Endothelial cell (in vitro differentiated cells): ENCODE results near the gene KRCC1. TPM values are rescaled to one million over a fixed set of nuclear protein-coding genes. Genes with fewer than 3 reads are reported as not detected.

ENCODE experiments used
- DNase-seq: peaks from one replicate; pipeline ENCODE4 v3.0.0; 2021; ENCODE audit warnings: low spot score
- H3K27ac Mint-ChIP-seq: one replicate; pipeline ENCODE4 v1.8.0; 2021; ENCODE audit warnings: mixed read lengths, inconsistent platforms; ENCODE audit not compliant: unreplicated experiment
- H3K27me3 Mint-ChIP-seq: one replicate; pipeline ENCODE4 v1.8.0; 2021; ENCODE audit warnings: mild to moderate bottlenecking, moderate library complexity, mixed read lengths, inconsistent platforms; ENCODE audit not compliant: unreplicated experiment
- H3K36me3 Mint-ChIP-seq: one replicate; pipeline ENCODE4 v1.8.0; 2021; ENCODE audit warnings: mild to moderate bottlenecking, low read depth, mixed read lengths, inconsistent platforms; ENCODE audit not compliant: unreplicated experiment
- H3K4me1 Mint-ChIP-seq: one replicate; pipeline ENCODE4 v1.8.0; 2021; ENCODE audit warnings: mild to moderate bottlenecking, mixed read lengths, inconsistent platforms; ENCODE audit not compliant: unreplicated experiment
- H3K4me3 Mint-ChIP-seq: one replicate; pipeline ENCODE4 v1.8.0; 2021; ENCODE audit warnings: mild to moderate bottlenecking, mixed read lengths, inconsistent platforms; ENCODE audit not compliant: unreplicated experiment
- H3K9me3 Mint-ChIP-seq: one replicate; pipeline ENCODE4 v1.8.0; 2021; ENCODE audit warnings: mixed read lengths, inconsistent platforms; ENCODE audit not compliant: unreplicated experiment
- CTCF ChIP-seq: fragments of 200-600 bp; sonication (generic); IDR thresholded peaks from one replicate; pipeline ENCODE4 v1.5.0; 2021; ENCODE audit warnings: antibody characterized with exemption; ENCODE audit not compliant: unreplicated experiment
- total RNA-seq: library from RNA; stranded (reverse); fragmentation: NEBNext Ultra II Directional; extraction: Animal tissue kit (Norgen Biotek cat#: 25700); gene quantifications from one replicate; pipeline ENCODE4 v1.2.1, GENCODE V29; 2021; ENCODE audit not compliant: unreplicated experiment

Gene KRCC1
- total RNA-seq, 1 donor from 2014 or later: 18.0 TPM

- DNase-seq: no peak
- H3K4me3 Mint-ChIP-seq: no peak overlapping the region
- no peak overlapping the region for H3K27ac Mint-ChIP-seq
- peaks cover 7% of the 10 kb centered on the region for H3K9me3 Mint-ChIP-seq
- no peaks in the 10 kb centered on the region for H3K36me3 Mint-ChIP-seq
- TF ChIP-seq CTCF: no peak
- no peaks in the 10 kb centered on the region for H3K27me3 Mint-ChIP-seq
- peaks cover 11% of the 10 kb centered on the region for H3K4me1 Mint-ChIP-seq
Measured at GRCh38 chr2:88071365-88071764, 15.8 kb upstream of the KRCC1 start.

- no peak for TF ChIP-seq CTCF
- Mint-ChIP-seq H3K27me3 (no peaks in the 10 kb centered on the region), H3K27ac (no peak overlapping the region), H3K4me1 (peaks cover 12% of the 10 kb centered on the region), H3K9me3 (peaks cover 7% of the 10 kb centered on the region), H3K36me3 (no peaks in the 10 kb centered on the region), H3K4me3 (no peak overlapping the region)
- no peak for DNase-seq
Measured at GRCh38 chr2:88070055-88070454, 14.5 kb upstream of the KRCC1 start.

GRCh38 chr2:88069117-88069516 is 13.5 kb upstream of the KRCC1 start:
- Mint-ChIP-seq H3K36me3 (no peaks in the 10 kb centered on the region), H3K27me3 (no peaks in the 10 kb centered on the region), H3K4me3 (no peak overlapping the region), H3K27ac (no peak overlapping the region), H3K9me3 (peaks cover under 1% of the 10 kb centered on the region), H3K4me1 (peaks cover 12% of the 10 kb centered on the region)
- DNase-seq: no peak
- no peak for TF ChIP-seq CTCF

- Mint-ChIP-seq H3K4me1 (peaks cover 12% of the 10 kb centered on the region), H3K27ac (no peak overlapping the region), H3K4me3 (no peak overlapping the region), H3K27me3 (no peaks in the 10 kb centered on the region), H3K9me3 (no peaks in the 10 kb centered on the region), H3K36me3 (no peaks in the 10 kb centered on the region)
- no peak for DNase-seq
- TF ChIP-seq CTCF: no peak
Measured at GRCh38 chr2:88068044-88068443, 12.5 kb upstream of the KRCC1 start.

GRCh38 chr2:88067598-88067997 is 12.0 kb upstream of the KRCC1 start, which contains the start of gene SMYD1:
TSS of gene SMYD1 (plus strand) at chr2:88067825. CDS start at chr2:88067865, 40 bp downstream.
- H3K27ac Mint-ChIP-seq: no peak within 1 kb of the TSS
- H3K36me3 Mint-ChIP-seq: no peaks in the 10 kb centered on the region
- no peak for TF ChIP-seq CTCF
- no peaks in the 10 kb centered on the region for H3K9me3 Mint-ChIP-seq
- H3K27me3 Mint-ChIP-seq: no peaks in the 10 kb centered on the region
- DNase-seq: no peak
- H3K4me3 Mint-ChIP-seq: no peak within 1 kb of the TSS
- H3K4me1 Mint-ChIP-seq: peaks cover 15% of the 10 kb centered on the region
